ENCODE measurements around the gene TPMT.

Gene TPMT

DNA sequence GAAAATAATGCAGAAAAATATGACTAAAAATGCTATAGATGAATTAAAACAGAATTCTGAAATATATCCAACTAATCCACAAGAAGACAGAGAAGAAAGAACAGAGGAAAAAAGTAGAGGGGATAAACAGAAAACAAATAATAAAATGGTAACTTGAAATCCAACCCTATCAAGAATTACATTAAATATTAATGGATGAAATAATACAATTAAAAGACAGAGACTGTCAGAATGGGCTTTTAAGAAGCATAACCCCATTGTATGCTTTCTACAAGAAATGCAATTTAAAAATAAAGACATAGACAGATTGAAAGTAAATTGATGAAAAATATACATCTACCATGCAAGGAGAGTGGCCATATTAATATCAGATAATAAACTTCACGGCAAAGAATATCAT, 47.8 kb downstream of the TPMT start:
- no peak for DNase-seq

DNA sequence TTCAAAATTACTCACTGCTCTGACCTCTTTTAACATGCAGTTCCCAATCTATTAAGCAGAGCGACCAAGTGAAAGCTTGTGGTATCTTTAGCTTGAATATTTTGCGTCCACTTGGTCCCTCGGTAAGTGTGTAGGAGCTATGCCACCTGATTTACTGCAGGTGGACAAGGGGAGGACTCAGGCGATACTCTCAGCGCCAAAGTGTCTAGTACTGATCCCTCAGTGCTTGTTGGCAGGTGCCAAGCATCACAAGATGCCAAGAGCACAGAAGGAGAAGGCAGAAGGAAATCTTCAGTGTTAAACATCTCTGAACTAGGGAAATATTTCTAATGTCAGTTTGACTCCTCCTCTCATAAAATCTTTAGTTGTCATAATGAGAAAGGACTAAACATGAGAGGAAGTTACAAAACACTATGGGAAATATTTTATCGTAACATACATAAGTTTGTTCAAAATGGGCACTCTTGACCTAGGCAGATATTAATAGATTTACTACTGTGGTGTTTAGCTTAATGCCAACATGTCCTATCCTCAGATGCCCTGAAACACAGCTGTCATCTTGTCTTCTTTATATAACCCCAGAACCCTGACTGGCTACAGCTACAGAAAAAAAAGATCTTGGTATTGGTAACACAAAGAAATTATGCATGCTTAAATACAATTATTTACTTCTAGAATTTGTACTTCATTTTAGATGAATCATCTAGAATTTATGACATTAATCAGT, 51.9 kb downstream of the TPMT start:
- DNase-seq = no peak

DNA sequence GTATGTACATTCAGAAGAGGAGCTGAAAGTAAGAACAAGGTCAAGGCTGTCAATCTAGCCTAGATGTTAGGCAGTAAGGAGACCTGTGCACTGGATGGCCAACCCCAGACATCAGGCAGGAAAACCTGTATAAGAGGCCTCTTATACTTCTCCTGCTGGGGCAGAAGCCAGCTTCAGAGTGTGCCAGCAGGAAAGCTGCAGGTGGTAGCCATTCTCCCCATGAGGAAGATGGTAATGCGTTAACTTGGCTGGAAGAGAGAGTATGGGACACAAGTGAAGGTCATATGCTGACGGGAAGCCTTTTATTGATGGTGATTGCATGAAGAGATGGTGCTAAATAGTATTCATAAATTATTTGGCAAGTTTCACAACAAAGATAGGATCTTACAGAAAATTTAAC, 53.0 kb downstream of the TPMT start:
- DNase-seq = no peak

DNA sequence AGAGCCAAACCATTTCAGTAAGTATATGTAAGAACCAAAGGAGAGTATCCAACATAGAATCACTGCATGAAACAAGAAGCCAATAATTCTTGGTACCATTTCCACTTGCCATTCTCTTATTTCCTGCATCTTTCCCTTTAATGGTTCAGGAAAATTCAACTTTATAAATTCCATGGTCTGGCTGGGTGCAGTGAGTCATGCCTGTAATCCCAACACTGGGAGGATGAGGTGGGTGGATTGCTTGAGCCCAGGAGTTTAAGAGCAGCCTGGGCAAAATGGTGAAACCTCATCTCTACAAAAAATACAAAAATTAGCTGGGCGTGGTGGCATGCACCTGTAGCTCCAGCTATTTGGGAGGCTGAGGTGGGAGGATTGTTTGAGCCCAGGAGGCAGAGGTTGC, 53.6 kb downstream of the TPMT start:
- DNase-seq = no peak

DNA sequence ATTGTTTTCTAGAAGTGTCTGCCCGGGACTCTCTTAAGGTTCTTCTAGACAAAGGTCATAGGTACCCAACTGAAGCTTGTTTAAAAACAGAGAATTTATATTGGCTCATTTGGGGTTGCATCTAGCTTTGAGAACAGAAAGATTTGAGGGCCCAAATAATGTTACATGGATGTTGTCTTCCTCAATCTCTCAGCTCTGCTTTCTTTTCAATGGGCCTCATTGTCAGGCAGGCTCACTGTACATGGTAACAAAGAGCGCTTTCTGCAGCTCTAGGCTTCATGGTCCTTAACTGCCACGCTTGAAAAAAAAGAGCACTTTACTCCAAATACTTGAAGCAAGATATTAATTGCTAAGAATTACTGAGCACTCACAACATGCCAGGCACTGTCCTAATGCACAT, 54.6 kb downstream of the TPMT start:
- no peak for DNase-seq

DNA sequence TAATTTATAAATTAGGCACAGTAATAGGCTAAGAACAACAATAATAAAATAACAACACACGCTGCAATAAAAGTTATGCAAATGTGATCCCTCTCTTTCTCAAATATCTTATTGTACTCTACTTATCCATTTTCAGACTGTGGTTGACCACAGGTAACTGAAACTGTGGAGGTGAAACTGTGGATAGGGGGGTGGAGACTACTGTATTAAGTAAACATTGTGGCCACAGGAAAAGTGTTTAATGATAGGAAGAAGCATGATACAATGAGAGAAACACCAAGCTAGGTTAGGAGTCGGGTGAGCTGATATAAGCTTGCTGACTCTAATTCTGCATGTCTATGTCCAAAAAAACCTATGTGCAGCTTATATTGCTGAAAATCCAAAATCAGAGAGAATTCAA, 55.4 kb downstream of the TPMT start:
- no peak for DNase-seq

DNA sequence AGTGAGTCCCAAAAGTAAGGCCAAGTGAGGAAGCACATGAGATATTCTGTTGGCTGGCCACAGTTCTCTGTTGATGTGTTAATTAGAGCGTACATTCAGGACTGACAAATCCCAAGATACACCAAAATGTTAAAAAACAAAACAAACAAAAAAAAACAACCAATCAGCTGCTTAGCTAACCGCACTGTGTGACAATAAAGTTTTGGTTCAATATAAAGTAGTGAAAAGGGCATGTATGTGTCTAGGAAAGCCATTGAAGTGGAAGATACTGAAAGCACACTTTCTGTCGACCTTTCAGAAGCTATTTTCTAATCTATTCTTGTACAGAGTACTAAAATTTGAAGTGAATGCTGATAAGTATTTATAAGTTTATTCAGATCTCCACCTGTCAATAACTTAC, 58.5 kb downstream of the TPMT start:
- DNase-seq = no peak

DNA sequence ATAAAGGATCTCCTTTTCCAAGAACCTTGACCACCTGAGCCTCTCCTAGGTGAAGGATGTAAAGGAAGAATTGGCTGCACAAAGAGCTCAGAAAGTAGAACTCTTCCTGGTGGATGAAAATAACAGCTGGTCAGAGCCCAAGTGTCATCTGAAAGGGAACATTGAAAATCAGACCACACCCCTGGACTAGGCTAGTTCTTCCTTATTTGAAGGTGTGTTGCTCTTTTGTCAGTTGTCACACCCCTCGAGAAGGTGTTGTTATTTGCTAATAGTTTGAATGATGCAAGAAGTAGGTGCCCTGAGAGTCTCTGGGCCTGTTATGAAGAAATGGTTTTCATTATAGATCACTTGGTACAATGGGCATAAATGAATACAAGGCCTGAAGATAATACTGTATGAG, 63.5 kb downstream of the TPMT start:
- DNase-seq = no peak

DNA sequence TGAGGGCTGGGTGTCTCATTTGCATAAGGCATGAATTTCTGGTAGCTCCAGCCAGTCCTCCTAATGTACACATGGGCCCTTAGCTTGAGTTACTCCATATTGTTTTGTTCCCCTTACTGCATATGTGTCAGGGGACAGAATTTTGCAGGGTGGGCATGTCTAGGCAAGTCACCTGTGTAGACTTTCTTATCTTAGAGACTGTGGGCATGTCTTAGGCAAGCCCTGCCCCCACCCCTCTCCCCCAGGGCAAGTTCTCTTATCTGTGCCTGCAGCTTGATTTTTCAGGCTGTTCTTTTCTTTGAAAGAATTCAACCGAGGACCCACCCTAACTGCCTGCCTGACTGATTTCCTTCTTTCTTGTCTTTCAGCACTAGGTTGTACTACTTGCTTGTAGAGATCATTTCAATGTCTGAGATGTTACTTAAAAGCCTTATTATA, 64.5 kb downstream of the TPMT start:
- DNase-seq = no peak

DNA sequence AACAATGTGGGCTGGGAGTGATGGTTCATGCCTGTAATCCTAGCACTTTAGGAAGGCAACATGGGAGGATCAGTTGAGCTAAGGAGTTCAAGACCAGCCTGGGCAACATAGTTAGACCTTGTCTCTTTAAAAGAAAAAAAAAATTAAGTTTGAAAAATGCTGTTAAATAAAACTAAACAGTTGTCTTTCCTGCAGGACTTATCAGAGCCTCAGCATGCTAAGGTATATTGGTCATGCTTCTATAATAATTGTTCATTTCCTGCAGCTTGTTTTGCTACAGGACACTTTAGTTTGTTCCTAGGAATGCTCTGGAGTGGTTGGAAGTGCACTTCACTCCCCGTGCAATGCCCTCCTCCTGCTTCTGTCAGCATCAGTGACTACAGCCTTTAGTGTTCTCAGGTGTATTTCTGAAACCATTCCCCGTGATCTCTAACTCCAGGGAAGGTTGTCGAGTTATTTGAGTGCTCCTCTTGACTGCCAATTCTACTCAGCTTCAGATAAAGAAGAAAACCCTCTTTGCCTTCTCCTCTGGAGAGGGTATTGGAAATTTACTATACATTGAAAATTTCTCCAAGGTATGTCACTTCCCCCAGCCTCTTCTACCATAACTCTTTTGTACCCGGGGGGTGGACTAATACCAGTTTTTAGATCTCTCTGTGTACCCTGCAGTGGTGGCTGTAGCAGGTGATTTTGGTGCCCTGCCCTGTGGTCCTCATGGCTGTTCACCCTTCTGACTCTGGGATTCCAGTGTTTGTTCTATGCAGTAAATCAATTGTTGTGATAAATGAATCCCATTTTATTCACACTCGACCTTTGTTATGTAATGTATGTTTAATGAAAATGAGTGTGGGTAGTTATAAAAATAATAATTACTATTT, 66.2 kb downstream of the TPMT start:
- DNase-seq = no peak

DNA sequence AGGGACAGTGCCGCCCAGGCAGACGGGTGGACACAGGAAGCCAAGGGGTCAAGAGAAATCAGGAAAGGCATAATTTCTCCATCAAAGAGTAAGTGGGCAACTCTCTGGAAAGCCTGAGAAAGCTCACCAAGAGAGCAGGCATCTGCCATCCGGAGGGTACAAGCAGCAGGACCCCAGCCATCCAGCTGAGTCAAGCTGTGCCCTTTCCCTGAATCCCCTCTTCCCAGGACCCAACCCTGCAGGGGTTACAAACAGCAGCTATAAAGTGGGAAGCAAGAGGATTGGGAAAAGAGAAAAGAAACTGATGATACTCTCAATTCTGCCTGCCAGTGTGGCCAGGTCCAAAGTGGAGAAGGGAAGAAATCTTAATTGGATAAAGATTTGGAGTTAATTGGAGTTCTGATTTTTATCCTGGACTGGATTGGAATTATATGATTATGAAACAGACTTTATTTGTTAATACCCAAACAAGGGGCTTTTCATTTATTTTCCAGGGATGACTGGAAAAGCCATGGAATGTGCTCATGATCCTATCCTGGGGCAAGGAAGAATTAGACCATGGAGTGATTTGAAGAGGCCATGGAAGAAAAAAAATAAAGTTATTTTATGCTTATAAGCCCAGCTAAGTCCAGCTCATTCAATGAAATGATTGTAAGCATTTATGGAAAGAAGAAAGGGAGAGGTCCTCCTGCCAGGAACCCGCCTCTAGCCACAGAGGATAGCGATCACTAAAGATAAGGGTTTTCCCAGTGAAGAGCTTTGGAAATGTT, 67.3 kb downstream of the TPMT start:
- no peak for DNase-seq

DNA sequence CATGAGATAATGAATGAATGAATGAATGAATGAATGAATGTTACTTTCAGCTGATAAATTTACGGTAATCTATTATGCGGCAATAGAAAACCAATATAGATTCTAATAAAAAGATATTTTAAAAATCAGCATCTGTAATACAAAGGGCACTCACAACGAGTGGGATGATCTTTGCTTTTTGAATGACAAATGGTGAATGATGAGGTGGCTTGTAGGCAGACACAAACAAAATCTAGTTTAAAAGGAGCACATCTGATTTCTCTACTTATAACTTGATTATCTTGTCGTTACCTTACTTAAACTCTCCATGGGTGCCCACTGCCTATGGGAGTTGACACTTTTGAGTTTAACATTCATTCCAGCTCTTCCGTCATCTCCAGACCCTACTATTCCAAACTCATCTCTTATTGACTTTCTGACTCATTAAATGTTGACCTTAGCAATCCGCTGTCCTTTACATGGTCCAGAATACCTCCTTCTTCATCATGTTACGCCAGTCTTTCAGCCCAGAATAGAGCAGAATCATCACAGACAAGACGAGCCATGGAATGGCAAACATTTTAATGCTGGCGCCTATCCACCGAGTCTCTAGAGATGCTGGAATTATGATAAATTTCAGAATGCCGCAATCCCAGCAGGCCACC, 73.7 kb downstream of the TPMT start:
- DNase-seq = no peak

DNA sequence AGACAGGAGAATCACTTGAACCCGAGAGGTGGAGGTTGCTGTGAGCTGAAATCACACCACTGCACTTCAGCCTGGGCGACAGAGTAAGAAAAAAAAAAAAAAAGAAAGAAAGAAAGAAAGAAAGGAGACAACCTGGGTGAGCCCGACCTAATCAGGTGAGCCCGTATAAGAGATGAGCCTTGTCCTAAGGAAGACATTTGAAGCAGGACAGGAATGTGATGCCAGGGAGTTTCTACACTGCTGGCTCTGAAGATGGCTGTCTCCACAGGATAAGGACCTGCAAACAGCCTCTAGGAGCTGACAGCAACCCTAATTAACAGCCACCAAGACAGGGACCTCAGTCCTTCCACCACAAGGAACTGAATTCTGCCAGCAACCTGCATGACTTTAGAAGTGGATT, 74.3 kb downstream of the TPMT start:
- no peak for DNase-seq

DNA sequence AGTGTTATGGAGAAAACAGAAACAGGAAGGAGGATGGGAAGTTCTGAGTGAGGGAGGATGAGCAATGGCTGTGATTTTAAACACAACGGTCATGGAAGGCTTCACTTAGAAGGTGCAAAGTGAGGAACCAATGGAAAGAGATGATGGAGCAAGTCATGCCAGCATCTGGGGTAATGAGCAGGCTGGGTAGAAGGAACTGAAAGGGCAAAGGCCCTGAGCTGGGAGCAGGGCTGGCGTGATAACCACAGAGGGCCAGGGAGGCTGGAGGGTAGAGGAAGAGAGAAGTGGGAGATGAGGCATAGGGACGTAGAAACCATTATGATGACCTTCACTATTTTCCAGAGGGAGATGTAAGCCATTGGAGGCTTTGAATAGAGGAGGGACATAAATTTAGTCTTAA, 76.0 kb downstream of the TPMT start:
- no peak for DNase-seq
